Measurements from ENCODE around the gene RHOT2. TPM values are rescaled to one million over a fixed set of nuclear protein-coding genes. Genes with fewer than 3 reads are reported as not detected.
A peak's percentile ranks its signal among the peaks of the same experiment; 100 is the strongest.

The RHOT2 gene
- 24.4 and 34.5 TPM in 2 replicates for total RNA-seq (ENCODE audit: low replicate concordance)

GRCh38 chr16:667780-668518 lies at the start of gene RHOT2:
Gene RHOT2, plus strand, starts transcription at chr16:668132. Its CDS starts 68 bp downstream, at chr16:668200.
- H3K4me3 ChIP-seq (ENCODE audit: low read depth, low read length) = peak within 1 kb of the TSS; percentile 83
- peak; percentile 82 for DNase-seq (ENCODE audit: low read depth)
- TF ChIP-seq CTCF (IDR thresholded peaks at IDR 0.05; ENCODE audit: insufficient read depth, low read length) = peak; percentile 52

- H3K4me3 ChIP-seq (ENCODE audit: low read depth, low read length) = no peak overlapping the region
- TF ChIP-seq CTCF (IDR thresholded peaks at IDR 0.05; ENCODE audit: insufficient read depth, low read length) = no peak
- no peak for DNase-seq (ENCODE audit: low read depth)
Observed at GRCh38 chr16:619476-620100, 48.3 kb upstream of the RHOT2 start.

- peak; percentile 15 for DNase-seq (ENCODE audit: low read depth)
- TF ChIP-seq CTCF (IDR thresholded peaks at IDR 0.05; ENCODE audit: insufficient read depth, low read length) = no peak
- H3K4me3 ChIP-seq (ENCODE audit: low read depth, low read length) = no peak overlapping the region
Observed at GRCh38 chr16:620700-621525, 47.0 kb upstream of the RHOT2 start.

- no peak overlapping the region for H3K4me3 ChIP-seq (ENCODE audit: low read depth, low read length)
- no peak for TF ChIP-seq CTCF (IDR thresholded peaks at IDR 0.05; ENCODE audit: insufficient read depth, low read length)
Observed at GRCh38 chr16:621526-622105, 46.3 kb upstream of the RHOT2 start.

GRCh38 chr16:622920-623280 lies 45.0 kb upstream of the RHOT2 start:
- H3K4me3 ChIP-seq (ENCODE audit: low read depth, low read length) = no peak overlapping the region
- TF ChIP-seq CTCF (IDR thresholded peaks at IDR 0.05; ENCODE audit: insufficient read depth, low read length) = no peak
- DNase-seq (ENCODE audit: low read depth) = no peak

More at GRCh38 chr16:621526-622105, 46.3 kb upstream of the RHOT2 start:
- no peak for DNase-seq (ENCODE audit: low read depth)

- DNase-seq (ENCODE audit: low read depth) = no peak
Observed at GRCh38 chr16:624526-625070, 43.3 kb upstream of the RHOT2 start.

More at GRCh38 chr16:624526-625070, 43.3 kb upstream of the RHOT2 start:
- no peak overlapping the region for H3K4me3 ChIP-seq (ENCODE audit: low read depth, low read length)
- TF ChIP-seq CTCF (IDR thresholded peaks at IDR 0.05; ENCODE audit: insufficient read depth, low read length) = no peak
